HG02970 (cell line): ENCODE measurements around the gene TLN1.

Experiments used
- ATAC-seq: cut with Tn5 transposase; IDR thresholded peaks from one replicate; pipeline ENCODE4 v1.9.1; 2021; ENCODE audit warnings: mild to moderate bottlenecking, moderate library complexity, moderate number of reproducible peaks; ENCODE audit not compliant: unreplicated experiment, low FRiP score

Gene TLN1

DNA sequence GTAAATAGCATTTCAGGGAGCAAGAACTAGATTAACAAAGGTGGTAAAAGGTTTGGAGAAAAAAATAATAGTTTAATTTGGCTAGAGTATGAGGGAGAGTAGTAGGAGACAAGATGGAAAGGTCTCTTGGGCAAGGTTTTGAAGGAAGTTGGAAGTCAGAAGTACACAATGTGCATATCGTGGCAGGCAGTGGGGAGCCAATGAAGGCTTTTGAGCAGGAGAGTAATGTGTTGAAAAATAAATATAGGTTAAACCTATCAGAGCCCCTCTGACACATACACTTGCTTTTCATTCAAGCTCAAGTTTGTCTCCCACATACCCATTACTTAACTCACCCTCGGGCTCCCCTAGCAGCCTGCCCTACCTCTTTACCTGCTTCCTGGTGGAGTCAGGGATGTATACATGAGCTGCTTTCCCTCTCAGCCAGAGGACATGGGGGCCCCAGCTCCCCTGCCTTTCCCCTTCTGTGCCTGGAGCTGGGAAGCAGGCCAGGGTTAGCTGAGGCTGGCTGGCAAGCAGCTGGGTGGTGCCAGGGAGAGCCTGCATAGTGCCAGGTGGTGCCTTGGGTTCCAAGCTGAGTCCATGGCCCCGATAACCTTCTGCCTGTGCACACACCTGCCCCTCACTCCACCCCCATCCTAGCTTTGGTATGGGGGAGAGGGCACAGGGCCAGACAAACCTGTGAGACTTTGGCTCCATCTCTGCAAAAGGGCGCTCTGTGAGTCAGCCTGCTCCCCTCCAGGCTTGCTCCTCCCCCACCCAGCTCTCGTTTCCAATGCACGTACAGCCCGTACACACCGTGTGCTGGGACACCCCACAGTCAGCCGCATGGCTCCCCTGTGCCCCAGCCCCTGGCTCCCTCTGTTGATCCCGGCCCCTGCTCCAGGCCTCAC is 58.6 kb downstream of the TLN1 start, which contains the start of gene CA9:
TSS of gene CA9 (plus strand) at position 797 of the 893 bp plus-strand sequence. CDS start at position 829, 32 bp downstream.
- no peak for ATAC-seq

DNA sequence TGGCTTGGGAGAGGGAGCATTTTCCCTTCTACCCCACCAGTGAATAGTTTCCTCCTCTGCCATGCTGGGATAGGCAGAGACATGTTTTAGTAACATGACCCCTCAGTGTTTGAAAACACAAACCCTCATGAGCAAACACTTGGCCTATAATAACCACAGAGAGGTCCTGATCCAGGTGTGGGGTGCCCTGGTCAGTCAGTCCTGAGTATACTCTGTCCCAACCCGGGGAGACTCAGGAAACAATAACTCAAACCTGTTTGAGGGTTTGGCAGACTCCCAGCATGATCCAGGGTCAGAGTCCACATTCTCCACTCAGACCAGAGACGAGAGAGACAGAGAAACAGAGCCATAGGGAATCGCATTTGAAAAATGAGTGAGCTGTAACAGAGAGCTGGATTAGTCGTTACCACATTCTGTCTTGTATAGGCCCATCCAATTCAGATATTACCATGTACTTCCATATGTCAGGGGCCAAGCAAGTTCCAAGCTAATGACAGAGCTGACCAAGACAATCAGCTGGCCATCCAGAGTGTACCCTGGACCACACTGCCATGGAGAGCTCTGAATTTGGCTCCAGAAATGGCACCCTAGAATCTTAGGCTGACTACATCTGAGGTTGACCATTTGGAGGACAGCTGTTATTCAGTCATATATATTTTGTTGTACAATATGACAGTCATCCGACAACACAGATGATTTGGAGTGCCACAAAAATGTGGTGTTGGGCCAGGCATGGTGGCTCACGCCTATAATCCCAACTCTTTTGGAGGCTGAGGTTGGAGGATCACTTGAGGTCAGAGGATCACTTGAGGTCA is 62.5 kb downstream of the TLN1 start:
- ATAC-seq: no peak

DNA sequence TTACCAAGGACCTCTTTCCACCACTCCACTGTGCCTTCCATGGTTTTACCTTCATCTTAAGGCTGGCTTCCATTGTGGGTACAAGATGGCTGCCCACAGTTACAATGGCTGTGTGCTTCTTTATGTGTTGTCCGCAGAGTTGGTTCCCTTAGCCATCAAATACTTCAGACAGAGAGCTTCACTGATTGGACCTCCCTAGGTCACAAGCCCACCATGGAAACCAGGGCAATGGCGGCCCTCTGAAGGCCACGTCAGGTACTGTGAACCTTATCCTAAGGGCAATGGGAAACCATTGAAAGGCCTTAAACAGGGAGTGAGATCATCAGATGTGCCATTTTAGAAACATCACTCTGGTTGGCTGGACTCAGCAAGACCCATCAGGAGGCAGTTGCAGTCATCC is 64.1 kb downstream of the TLN1 start:
- no peak for ATAC-seq

DNA sequence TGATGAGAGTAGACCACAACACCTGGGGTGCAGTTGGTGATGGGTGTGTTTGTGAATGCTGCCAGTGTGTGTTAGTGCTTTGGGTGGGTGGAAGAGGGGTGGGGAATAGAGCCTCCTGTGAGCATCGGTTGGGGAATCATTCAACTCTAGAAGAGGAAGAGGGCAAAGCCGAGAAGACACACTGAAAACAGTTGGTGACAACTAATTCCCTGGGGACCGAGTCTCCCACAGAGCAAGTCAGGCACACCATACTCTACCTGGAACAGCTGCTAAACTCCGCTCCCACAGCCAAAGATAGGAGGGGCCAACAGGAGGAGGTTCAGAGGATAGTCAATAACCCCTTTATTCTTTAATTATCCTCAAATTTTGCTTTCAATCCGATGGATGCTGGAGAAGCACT is 65.4 kb downstream of the TLN1 start:
- no peak for ATAC-seq

DNA sequence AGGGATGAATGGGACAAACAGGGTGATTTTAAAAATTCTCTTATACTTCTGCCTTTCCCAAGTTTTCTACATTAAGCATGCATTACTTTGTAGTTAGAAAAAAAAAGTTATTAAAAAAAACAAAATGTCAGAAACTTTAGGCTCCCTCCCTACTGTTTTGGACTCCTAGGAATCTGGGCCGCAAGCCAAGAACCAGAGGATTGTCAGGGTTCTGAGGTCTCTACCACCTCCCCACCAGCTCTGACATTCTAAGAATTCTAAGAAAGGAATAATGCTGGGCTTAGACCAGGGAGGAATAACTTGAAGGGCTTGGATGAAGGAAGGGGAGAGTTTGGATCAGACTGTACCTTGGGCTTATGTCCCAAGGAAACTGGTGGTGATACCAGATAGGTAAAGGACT is 66.0 kb downstream of the TLN1 start:
- ATAC-seq: no peak

DNA sequence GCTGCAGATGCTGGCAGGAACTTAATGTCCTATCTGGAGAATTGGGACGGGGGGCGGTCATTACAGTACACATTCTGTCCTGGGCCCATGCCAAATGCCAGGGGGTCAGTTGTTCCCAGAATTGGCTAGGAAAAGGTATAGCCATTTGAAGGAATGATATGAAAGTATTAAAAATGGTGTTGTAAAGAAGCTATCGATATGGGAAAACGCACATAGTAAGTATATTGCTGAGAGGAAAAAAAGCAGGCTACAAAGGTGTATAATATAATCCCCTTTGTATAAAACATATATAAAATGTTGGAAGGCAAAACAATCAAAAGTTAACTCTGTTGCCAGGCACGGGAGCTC is 66.5 kb downstream of the TLN1 start:
- ATAC-seq: no peak

DNA sequence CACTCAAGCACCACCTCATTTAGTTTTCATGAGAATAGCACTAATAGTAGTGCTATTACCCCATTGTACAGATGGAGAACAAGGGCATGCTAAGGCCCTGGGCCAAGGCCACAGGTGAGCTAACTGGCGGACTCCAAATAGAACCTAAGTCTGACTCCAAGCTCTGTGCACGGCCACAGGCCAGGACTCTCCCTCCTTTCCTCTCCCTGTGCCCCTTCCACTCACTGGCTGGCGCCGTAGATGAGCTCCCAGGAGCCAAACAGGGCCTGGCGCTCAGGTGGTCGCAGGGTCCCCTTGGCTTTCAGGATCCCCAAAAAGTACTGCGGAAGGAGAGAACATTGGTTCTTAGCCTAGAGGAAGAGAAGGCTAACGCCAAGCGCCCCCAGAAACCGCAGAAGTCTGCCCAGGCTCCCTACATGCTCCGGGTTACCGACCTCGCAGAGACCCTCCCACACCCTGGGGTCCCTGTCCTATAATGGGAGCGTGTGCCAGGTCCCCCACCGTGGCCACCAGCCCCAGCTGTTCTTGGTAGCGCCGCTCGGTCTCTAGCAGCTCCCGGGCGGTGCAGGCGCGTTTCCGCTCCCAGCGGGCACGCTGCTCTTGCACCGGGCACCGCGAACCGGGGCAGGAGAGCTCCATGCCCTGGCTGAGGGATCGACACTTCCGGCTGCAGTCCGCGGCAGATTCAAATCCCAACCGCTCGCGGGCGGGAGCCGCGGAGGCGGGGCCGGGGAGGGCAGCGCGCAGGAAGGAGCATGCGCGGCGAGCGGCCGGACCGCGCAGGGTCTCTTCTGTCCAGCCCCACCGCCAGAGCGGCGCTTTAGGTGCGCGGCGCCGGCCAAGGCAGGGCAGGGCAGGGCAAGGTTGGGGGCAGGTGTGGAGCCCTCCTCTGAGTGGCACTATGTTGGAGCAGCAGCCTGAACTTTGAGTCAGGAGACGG is 67.2 kb downstream of the TLN1 start, which contains the start of gene ARHGEF39:
TSS of gene ARHGEF39 (minus strand) at position 665 of the 940 bp plus-strand sequence. CDS start at position 639, 26 bp downstream.
- ATAC-seq: no peak

DNA sequence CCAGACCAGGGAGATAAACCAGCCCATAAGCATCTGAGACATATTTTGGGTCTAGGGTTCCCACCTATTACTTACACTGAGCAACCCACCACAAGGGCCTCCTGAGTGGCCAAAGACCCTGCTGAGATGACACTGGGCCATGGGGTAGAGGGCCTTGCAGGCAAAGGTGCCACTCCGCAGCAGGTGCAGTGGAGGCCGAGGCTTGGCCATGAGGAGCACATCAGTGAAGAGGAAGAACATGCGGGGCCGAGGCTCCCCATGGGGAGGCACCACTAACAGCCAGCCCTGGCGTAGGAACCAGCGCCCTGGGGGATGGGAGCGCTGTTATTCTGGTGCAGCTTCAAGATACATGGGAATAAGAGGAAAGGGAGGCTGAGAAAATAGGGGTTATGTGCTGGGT is 69.6 kb downstream of the TLN1 start:
- no peak for ATAC-seq

DNA sequence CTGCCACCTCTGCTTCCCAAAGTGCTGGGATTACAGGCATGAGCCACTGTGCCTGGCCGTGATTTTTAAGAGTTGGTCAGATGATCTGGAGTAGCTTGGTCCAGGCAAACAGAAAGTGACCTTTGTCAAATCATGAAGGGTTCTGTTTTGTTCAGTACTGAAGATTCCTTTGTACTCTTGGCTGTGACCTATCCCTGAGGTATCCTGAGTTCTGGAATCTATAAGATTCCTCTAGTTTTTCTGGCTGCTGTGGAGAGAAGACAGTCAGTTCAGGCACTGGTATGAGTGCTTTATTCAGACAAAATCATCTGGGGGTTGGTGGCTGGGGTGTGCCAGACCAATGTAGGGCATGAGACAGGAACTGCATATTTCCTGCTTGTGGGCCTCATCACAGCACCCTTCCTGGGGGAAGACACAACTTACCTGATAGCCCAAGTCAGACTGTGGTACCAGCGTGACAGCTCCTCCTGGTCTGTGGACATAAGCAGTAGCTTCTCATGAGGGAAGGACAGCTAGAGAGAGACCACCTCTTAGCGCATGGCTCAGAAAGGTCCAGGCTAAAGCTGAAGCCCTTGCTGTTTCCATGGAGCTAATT is 70.1 kb downstream of the TLN1 start:
- no peak for ATAC-seq

DNA sequence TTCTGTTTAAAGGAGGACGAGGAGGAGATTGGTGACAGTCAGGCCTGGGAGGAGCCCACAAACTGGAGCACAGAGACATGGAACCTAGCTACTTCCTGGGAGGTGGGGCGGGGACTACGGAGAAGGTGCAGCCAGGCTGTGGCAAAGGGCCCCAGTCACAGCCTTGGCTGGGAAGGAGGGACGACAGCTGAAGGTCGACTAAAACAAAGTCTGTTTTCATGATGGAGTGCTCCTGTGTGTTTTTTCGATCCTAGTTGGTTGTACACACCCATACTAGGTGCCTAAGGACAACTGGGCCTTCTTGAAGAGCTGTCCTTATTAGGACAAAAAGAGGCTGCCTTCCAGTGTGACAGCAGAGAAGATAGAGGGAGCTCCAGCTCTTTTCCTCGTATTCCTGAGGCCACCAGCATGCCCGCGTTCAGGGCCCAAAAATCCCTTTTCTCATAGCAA is 71.0 kb downstream of the TLN1 start:
- no peak for ATAC-seq

DNA sequence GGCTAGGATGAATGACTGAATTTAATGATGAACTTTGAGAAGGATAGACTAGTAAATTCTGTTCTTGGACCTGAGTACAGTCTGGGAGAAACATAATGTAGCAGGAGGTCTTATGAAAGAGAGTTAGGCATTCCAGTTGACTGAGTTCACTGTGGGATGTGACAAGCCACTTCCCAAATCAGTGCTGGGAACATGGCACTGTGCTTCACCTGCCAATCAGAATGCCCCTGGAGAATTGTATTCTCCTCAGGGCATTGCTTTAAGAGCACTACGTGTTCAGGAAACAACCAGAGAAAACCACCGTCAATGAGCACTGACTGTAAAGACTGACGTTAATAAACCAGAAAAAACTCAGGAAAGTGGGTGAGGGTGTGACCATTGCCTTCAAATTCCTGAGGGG is 72.7 kb downstream of the TLN1 start:
- ATAC-seq: no peak

DNA sequence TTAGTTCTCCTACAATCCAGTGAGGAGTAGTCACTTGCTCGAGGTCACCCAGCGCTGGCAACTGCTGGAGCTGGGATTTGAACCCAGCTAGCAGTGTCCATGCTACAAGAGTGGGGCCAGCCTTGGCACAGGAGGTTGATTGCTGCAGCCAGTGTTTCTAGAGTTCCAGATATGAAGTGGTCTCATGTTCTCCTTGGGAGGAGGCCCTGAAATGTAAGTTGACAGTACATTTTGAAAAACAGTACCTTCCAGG is 73.1 kb downstream of the TLN1 start:
- ATAC-seq: no peak

DNA sequence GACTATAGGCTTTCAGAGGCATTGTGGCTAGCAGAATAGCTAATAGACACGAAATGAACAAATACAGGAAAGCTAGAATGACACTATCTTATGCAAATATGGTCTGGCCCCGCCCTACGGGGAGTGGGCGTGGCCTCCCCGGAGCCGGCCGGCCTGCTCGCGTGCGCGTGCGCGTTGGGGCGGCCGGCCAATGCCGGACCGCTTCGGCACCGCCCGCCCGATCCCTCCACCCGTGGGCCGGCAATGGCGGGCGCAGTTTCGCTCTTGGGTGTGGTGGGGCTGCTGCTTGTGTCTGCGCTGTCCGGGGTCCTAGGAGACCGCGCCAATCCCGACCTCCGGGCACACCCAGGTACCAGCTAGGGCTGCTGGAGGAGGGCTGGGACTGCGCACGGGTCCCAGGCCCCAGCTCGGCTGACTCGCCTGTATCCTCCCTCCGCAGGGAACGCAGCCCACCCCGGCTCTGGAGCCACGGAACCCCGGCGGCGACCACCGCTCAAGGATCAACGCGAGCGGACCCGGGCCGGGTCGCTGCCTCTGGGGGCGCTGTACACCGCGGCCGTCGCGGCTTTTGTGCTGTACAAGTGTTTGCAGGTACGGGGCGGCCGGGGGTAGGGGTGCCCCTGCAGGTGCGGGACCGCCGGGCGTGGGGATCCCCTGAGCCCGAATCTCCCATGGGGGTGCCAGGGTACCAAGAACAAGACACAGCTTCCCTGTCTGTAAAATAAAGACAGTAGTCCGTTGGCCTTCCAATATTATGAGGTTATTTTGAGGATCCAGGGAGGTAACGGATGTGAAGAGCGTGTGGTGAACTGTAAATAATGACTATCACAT is 73.6 kb downstream of the TLN1 start, which contains the start of gene CCDC107:
TSS of gene CCDC107 (plus strand) at position 156 of the 831 bp plus-strand sequence. CDS start at position 244, 88 bp downstream.
- peak; percentile 69 for ATAC-seq

DNA sequence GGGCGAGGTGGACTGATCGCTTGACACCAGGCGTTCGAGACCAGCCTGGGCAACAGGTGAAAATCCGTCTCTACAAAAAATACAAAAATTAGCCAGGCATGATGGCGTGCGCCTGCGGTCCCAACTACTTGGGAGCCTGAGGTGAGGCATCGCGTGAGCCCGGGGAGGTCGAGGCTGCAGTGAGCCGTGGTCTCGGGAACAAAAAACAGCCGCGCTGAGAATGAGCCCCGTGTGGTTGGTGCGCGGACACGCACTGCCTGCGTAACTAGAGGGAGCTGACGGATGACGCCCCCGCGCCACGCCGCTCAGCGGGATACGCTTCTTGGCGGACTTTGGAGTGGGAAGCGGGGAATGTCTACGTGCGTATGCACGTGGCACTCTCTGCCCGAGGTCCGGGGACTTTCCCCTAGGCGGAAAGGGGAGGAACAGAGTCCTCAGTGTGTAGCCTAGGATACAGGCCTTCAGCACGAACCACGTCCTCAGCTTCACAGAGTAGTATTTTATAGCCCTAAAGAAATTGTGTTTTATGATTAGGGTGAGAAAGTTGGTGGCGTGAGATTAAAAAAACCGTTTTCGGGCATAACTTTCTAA is 74.4 kb downstream of the TLN1 start, which contains the start of gene RMRP:
TSS of gene RMRP (minus strand) at position 474 of the 591 bp plus-strand sequence.
- peak; percentile 85 for ATAC-seq

DNA sequence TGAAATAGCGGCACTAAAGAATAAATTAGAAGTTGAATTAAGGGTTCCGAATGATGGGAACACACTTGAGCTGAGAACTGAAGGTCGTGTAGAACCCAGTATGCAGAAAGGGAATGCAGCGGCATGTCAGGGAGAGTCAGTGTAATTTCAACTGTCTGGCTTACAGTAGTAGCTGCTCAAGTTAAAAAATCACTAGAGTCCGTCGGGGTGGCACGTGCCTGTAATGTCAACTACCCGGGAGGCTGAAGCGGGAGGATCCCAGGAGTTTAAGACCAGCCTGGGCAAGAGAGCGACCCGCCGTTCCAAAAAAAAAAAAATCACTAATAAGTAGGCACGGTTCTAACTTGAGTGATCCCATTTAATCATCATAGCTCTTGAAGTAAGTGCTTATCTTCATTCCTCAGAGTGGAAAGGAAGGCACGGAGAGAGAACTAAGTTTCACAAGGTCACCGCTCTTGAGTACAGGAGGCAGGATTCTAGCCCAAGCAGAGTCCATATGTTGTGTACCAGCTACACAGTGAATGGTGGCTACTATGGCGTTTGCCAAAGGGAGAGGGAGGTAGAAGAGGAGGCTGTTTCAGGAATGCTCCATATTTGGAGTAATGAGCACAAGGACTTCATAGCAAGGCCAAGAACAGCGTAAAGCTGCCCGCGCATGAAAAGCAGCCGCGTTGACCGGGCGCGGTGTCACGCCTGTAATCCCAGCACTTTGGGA is 75.0 kb downstream of the TLN1 start:
- no peak for ATAC-seq

DNA sequence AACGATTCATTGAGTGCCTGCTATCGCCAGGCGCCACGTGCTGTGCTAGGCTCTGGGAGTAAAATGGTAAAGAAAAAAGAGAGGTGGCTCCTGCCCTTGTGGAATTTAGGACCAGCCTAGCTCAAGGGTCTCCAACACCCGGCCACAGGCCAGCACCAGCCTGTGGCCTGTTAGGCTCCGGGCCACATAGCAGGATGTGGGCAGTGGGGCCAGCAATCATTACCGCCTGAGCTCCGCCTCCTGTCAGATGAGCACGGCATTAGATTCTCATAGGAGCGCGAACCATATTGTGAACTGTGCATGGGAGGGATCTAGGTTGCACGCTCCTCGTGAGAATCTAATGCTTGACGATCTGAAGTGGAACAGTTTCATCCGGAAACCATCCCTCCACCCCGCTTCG is 75.6 kb downstream of the TLN1 start:
- no peak for ATAC-seq

DNA sequence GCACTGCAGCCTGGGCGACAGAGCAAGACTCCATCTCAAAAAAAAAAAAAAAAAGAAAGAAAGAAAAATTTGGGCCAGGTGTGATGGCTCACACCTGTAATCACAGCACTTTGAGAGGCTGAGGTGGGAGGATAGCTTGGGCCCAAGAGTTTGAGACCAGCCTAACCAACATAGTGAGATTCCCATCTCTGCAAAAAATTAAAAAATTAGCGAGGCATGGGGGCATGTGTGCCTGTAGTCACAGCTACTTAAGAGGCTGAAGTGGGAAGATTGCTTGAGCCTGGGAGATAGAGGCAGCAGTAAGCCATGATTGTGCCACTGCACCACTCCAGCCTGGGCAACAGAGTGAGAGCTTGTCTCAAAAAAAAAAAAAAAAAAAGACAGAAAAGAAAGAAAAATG is 78.4 kb downstream of the TLN1 start:
- no peak for ATAC-seq

DNA sequence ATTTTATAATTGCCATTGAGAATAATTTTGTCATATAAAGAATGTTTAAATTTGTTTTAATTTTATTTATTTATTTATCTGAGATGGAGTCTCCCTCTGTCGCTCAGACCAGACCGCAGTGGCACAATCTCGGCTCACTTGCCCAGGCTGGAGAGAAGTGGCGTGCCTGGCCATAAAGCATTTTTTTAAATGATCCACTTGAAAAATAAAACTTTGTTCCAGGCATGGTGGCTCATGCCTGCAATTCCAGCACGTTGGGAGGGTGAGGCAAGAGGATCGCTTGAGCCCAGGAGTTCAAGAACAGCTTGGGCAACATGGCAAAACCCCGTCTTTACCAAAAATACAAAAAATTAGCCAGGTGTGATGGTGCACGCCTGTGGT is 79.2 kb downstream of the TLN1 start:
- ATAC-seq: no peak
